IMR-90 (cell line): ENCODE results near the gene MAP3K15. TPM values are rescaled to one million over a fixed set of nuclear protein-coding genes. Genes with fewer than 3 reads are reported as not detected.

Experiments used
- ATAC-seq: fragments of 200-7000 bp; cut with Tn5 transposase; 2 replicates; pipeline ENCODE4 v1.9.1; 2020; ENCODE audit warnings: low read depth, mild to moderate bottlenecking, moderate library complexity
- BruUV-seq: library from RNA; stranded (reverse); fragments of 400-500 nt; replicated peaks from 2 replicates; lab custom pipeline; 2021; lab: Mats Ljungman, UMichigan
- CTCF ChIA-PET: fragments of 300-600 bp; formaldehyde crosslinking; extraction: SDS; loops from one replicate; lab custom pipeline; 2021; ENCODE audit warnings: antibody characterized with exemption; lab: Yijun Ruan, JAX
- POLR2A ChIA-PET: fragments of 300-600 bp; sonication (Branson Sonifier 250); formaldehyde crosslinking; loops from one replicate; lab custom pipeline; 2022; ENCODE audit warnings: antibody characterized with exemption; ENCODE audit not compliant: unreplicated experiment; lab: Charles Lee
- DNase-seq: peaks from one replicate; pipeline ENCODE4 v3.0.0; 2013
- H2AFZ ChIP-seq: replicated peaks from 2 replicates; pipeline ENCODE3; 2013; ENCODE audit warnings: low read length, mild to moderate bottlenecking; ENCODE audit not compliant: poor library complexity
- H2AK5ac ChIP-seq: 2 replicates; pipeline ENCODE4 v1.6.1; 2013; ENCODE audit warnings: low read depth, low read length, inconsistent platforms
- H2AK9ac ChIP-seq: replicated peaks from 2 replicates; pipeline ENCODE3; 2013; ENCODE audit warnings: mild to moderate bottlenecking, low read depth, low read length, moderate library complexity; ENCODE audit not compliant: poor library complexity
- H2BK120ac ChIP-seq: 2 replicates; pipeline ENCODE4 v1.6.1; 2013; ENCODE audit warnings: low read depth, low read length, inconsistent platforms
- H2BK15ac ChIP-seq: 3 replicates; pipeline ENCODE4 v1.6.1; 2013; ENCODE audit warnings: low read depth, low read length, inconsistent platforms
- H2BK20ac ChIP-seq: 2 replicates; pipeline ENCODE4 v1.6.1; 2013; ENCODE audit warnings: low read depth, mild to moderate bottlenecking, inconsistent platforms, low read length, moderate library complexity
- H2BK5ac ChIP-seq: 2 replicates; pipeline ENCODE4 v1.6.1; 2013; ENCODE audit warnings: mild to moderate bottlenecking, low read depth, low read length, inconsistent platforms; ENCODE audit not compliant: poor library complexity, severe bottlenecking
- H3K14ac ChIP-seq: replicated peaks from 2 replicates; pipeline ENCODE4 v1.6.1; 2013; ENCODE audit warnings: low read depth, low read length, inconsistent platforms
- H3K18ac ChIP-seq: 2 replicates; pipeline ENCODE4 v1.6.1; 2013; ENCODE audit warnings: low read depth, low read length, control low read depth
- H3K23ac ChIP-seq: 2 replicates; pipeline ENCODE4 v1.6.1; 2013; ENCODE audit warnings: low read depth, low read length, inconsistent platforms
- H3K27ac ChIP-seq: 2 replicates; pipeline ENCODE4 v1.5.1; 2013; ENCODE audit warnings: mild to moderate bottlenecking, control low read depth, low read length; ENCODE audit not compliant: insufficient read depth
- H3K27me3 ChIP-seq: 2 replicates; pipeline ENCODE4 v1.6.1; 2013; ENCODE audit warnings: low read length; ENCODE audit not compliant: control insufficient read depth, insufficient read depth
- H3K36me3 ChIP-seq: 2 replicates; pipeline ENCODE4 v1.6.1; 2013; ENCODE audit warnings: low read length, mixed read lengths; ENCODE audit not compliant: control insufficient read depth, insufficient read depth
- H3K4ac ChIP-seq: 2 replicates; pipeline ENCODE4 v1.6.1; 2013; ENCODE audit warnings: low read depth, low read length, inconsistent platforms
- H3K4me1 ChIP-seq: 2 replicates; pipeline ENCODE4 v1.6.1; 2013; ENCODE audit warnings: low read length, mixed read lengths; ENCODE audit not compliant: control insufficient read depth, insufficient read depth
- H3K4me2 ChIP-seq: 2 replicates; pipeline ENCODE4 v1.6.1; 2013; ENCODE audit warnings: low read depth, mild to moderate bottlenecking, control low read depth, low read length, moderate library complexity
- H3K4me3 ChIP-seq: 2 replicates; pipeline ENCODE4 v1.5.1; 2013; ENCODE audit warnings: low read depth, mild to moderate bottlenecking, control low read depth, low read length, moderate library complexity; ENCODE audit not compliant: insufficient read depth
- H3K56ac ChIP-seq: 2 replicates; pipeline ENCODE4 v1.6.1; 2013; ENCODE audit warnings: low read length, inconsistent platforms; ENCODE audit not compliant: insufficient read depth; ENCODE audit errors: extremely low read depth
- H3K79me1 ChIP-seq, 2 experiments: 2 replicates each; pipeline ENCODE4 v1.6.1; 2013; ENCODE audit warnings: low read length in 2 of 2, inconsistent platforms in 1 of 2, low read depth in 1 of 2
- H3K9ac ChIP-seq: 2 replicates; pipeline ENCODE4 v1.6.1; 2013; ENCODE audit warnings: low read depth, low read length, control low read depth
- H3K9me1 ChIP-seq: 2 replicates; pipeline ENCODE4 v1.6.1; 2013; ENCODE audit warnings: low read length, inconsistent platforms; ENCODE audit not compliant: insufficient read depth
- H3K9me3 ChIP-seq: 2 replicates; pipeline ENCODE4 v1.6.1; 2013; ENCODE audit warnings: low read length; ENCODE audit not compliant: control insufficient read depth, insufficient read depth
- H4K20me1 ChIP-seq: 2 replicates; pipeline ENCODE4 v1.6.1; 2013; ENCODE audit warnings: low read length, inconsistent platforms; ENCODE audit not compliant: insufficient read depth
- H4K5ac ChIP-seq: 2 replicates; pipeline ENCODE4 v1.6.1; 2013; ENCODE audit warnings: mild to moderate bottlenecking, low read depth, low read length, control low read depth
- H4K8ac ChIP-seq, 2 experiments: 2 replicates each; pipeline ENCODE4 v1.6.1; 2013; ENCODE audit warnings: low read depth in 2 of 2, low read length in 2 of 2, control low read depth in 1 of 2, inconsistent platforms in 1 of 2
- H4K91ac ChIP-seq: 2 replicates; pipeline ENCODE4 v1.6.1; 2013; ENCODE audit warnings: low read depth, low read length, inconsistent platforms; ENCODE audit not compliant: insufficient read depth
- BHLHE40 ChIP-seq: fragments of 150-350 bp; IDR thresholded peaks from 2 replicates; pipeline ENCODE4 v1.6.1; 2016; ENCODE audit warnings: mild to moderate bottlenecking, low read depth, low read length
- CTCF ChIP-seq: conservative IDR thresholded peaks from 2 replicates; pipeline ENCODE4 v1.5.1; 2012; ENCODE audit warnings: mild to moderate bottlenecking, low read depth, low read length, improper control_type of control experiment
- MAZ ChIP-seq: IDR thresholded peaks from 2 replicates; pipeline ENCODE4 v1.6.1; 2012; ENCODE audit warnings: low read depth, mild to moderate bottlenecking, low read length, improper control_type of control experiment, moderate library complexity, borderline replicate concordance
- NFE2L2 ChIP-seq: fragments of 150-350 bp; IDR thresholded peaks from 2 replicates; pipeline ENCODE4 v1.6.1; 2016; ENCODE audit warnings: low read depth, mild to moderate bottlenecking, low read length
- USF2 ChIP-seq: fragments of 150-350 bp; IDR thresholded peaks from 2 replicates; pipeline ENCODE4 v1.6.1; 2017; ENCODE audit warnings: mild to moderate bottlenecking, antibody characterized with exemption, low read length, low read depth
- WGBS, 2 experiments: methylation state at CpG; one replicate each; pipeline versions ENCODE4 v1.1.5 to v1.1.7; 2013; ENCODE audit warnings: missing lambda C conversion rate in 2 of 2; ENCODE audit not compliant: insufficient read length in 1 of 2; ENCODE audit errors: extremely low coverage in 2 of 2; 5-methylcytosine and 5-hydroxymethylcytosine counted together
- dilution Hi-C: fragments of 300-500 bp; cut with HindIII; formaldehyde crosslinking; loops from one replicate; pipeline ENCODE4 v1.14.3; 2018; ENCODE audit warnings: low sequenced_read_pairs; ENCODE audit not compliant: unreplicated experiment
- in situ Hi-C: fragments of 300-500 bp; cut with MboI; formaldehyde crosslinking; loops from 3 replicates; pipeline ENCODE4 v1.14.3; 2019; ENCODE audit warnings: low sequenced_read_pairs, inconsistent platforms, mixed read lengths
- intact Hi-C: fragments of 100-400 bp; cut with micrococcal nuclease; formaldehyde crosslinking; loops from 2 replicates; pipeline ENCODE4 v1.10.0; 2022
- polyA plus RNA-seq, 3 experiments: library from polyadenylated mRNA; depleted of rRNA; stranded (reverse); fragments of >200 nt; gene quantifications; 2 replicates each; pipeline ENCODE4 v1.2.3, GENCODE V29; 2012; ENCODE audit warnings: low replicate concordance in 1 of 3
- total RNA-seq: library from RNA; depleted of rRNA; stranded (reverse); fragments of >200 nt; gene quantifications from 2 replicates; pipeline ENCODE4 v1.2.3, GENCODE V29; 2012

The MAP3K15 gene
- total and polyA plus RNA-seq, 2 of the 4 experiments (the other 2 are of a cell fraction), result under 0.01 to 0.10 TPM

- Histone ChIP-seq H3K4ac (no peak overlapping the region), H3K9me3 (peaks cover 3% of the 10 kb centered on the region; the same call in 1 of the 2 replicates), H2BK5ac (no peak overlapping the region), H3K9ac (no peak overlapping the region), H3K79me1 (no peaks in the 10 kb centered on the region), H2BK20ac (no peak overlapping the region), H3K4me1 (no peaks in the 10 kb centered on the region), H2BK120ac (no peak overlapping the region), H3K23ac (no peak overlapping the region), H3K9me1 (no peaks in the 10 kb centered on the region), H3K18ac (no peak overlapping the region), H4K5ac (no peak overlapping the region), H3K4me2 (no peak overlapping the region), H3K27ac (no peak overlapping the region), H2BK15ac (no peak overlapping the region), H3K4me3 (no peak overlapping the region), H2AK5ac (no peak overlapping the region), H2AFZ (no peak overlapping the region), H3K56ac (no peak overlapping the region), H2AK9ac (no peak overlapping the region), H3K14ac (no peak overlapping the region), H4K20me1 (no peaks in the 10 kb centered on the region), H4K91ac (no peak overlapping the region), H4K8ac (no peak overlapping the region), H3K36me3 (no peaks in the 10 kb centered on the region), H3K27me3 (no peaks in the 10 kb centered on the region)
- 83% methylated on average over 2 of the region's 4 CpGs; no CpG with 5 or more reads in 1 of the 2 experiments for WGBS, 2 experiments
- POLR2A ChIA-PET, result no interaction called here
- TF ChIP-seq BHLHE40 (no peak), MAZ (no peak), USF2 (no peak), CTCF (no peak), NFE2L2 (no peak)
- in situ Hi-C loops (no loop called here), intact Hi-C loops (no loop called here), dilution Hi-C loops (no loop called here)
- CTCF ChIA-PET, result no interaction called here
- DNase-seq (no peak), ATAC-seq (no peak)
- BruUV-seq, result no TSS peak
These were observed 57.6 kb downstream of the MAP3K15 start for GRCh38 chrX:19457662-19458061.
